Measurements from ENCODE around the gene TP73. TPM values are rescaled to one million over a fixed set of nuclear protein-coding genes. Genes with fewer than 3 reads are reported as not detected.

TP73 gene
- total and polyA plus RNA-seq, 2 donors (not counting 1 experiment from before 2014, with no cell fraction given): 1.2 to 2.4 TPM

- Histone ChIP-seq H3K27ac (ENCODE audit: low read length in 2 of 2) (peak overlapping the region; percentile 33 to 55), H3K4me3 (ENCODE audit: control extremely low read depth in 1 of 5, extremely low read depth in 1 of 5, insufficient read depth in 1 of 5, low read depth in 2 of 5, low read length in 4 of 5) (peak overlapping the region in 4 of 5 experiments; percentile 53 to 75 (median 68)), H3K9ac (ENCODE audit: low read length) (peak overlapping the region; percentile 74), H4K20me1 (ENCODE audit: control insufficient read depth, insufficient read depth, low read length, poor library complexity, severe bottlenecking) (no peaks in the 10 kb centered on the region), H3K27me3 (replicated peaks in 1 of 4; ENCODE audit: control extremely low read depth in 1 of 4, control insufficient read depth in 3 of 4, insufficient read depth in 4 of 4, low read length in 3 of 4) (no peaks in the 10 kb centered on the region), H2AFZ (ENCODE audit: insufficient read depth, low read depth, low read length, poor library complexity, severe bottlenecking) (peak overlapping the region; percentile 85), H3K4me2 (replicated peaks; ENCODE audit: low read depth, low read length, poor library complexity, severe bottlenecking) (peak overlapping the region; percentile 97), H3K4me1 (ENCODE audit: control insufficient read depth in 2 of 2, insufficient read depth in 2 of 2, low read length in 2 of 2) (peaks cover 19 to 33% of the 10 kb centered on the region in 2 donors), H3K9me3 (ENCODE audit: control extremely low read depth in 1 of 3, control insufficient read depth in 2 of 3, insufficient read depth in 1 of 3, low read length in 2 of 3) (no peaks in the 10 kb centered on the region), H3K79me2 (ENCODE audit: control insufficient read depth, insufficient read depth, low read length) (no peaks in the 10 kb centered on the region), H3K36me3 (replicated peaks in 1 of 2; ENCODE audit: control extremely low read depth in 1 of 2, control insufficient read depth in 1 of 2, extremely low read depth in 1 of 2, insufficient read depth in 2 of 2, low read length in 1 of 2) (no peaks in the 10 kb centered on the region)
- ChIA-PET POLR2A (no interaction called here), CTCF (interaction anchor here (1.2 kb wide), 1 partner anchor 48 kb away, joined by 4 read pairs; no protein-coding TSS in a partner anchor)
- intact Hi-C loops (cut with micrococcal nuclease): loop anchor here (1.0 to 2.0 kb wide), 5 partner anchors 24 to 241 kb away; partner anchors contain the start of genes CEP104, DFFB and LRRC47
- no peak overlapping the region for H3K27ac Mint-ChIP-seq
- ATAC-seq (ENCODE audit: low read depth): peak; percentile 89
- H3K4me1 Mint-ChIP-seq: peaks cover 23% of the 10 kb centered on the region
- DNase-seq: peak; percentile 91
- under 1% methylated on average over 43 of the region's 61 CpGs for WGBS (ENCODE audit: insufficient coverage)
- no peak for TF ChIP-seq CTCF (IDR thresholded peaks at IDR 0.05)
- TF ChIP-seq EZH2 (IDR thresholded peaks at IDR 0.05; ENCODE audit: borderline replicate concordance, insufficient read depth, low read depth, low read length, poor library complexity, severe bottlenecking): no peak
- peaks cover 6% of the 10 kb centered on the region for H3K27me3 Mint-ChIP-seq
- H3K9me3 Mint-ChIP-seq (ENCODE audit: insufficient read depth): no peaks in the 10 kb centered on the region
- H3K4me3 Mint-ChIP-seq: peak overlapping the region; percentile 84
These were observed 119.9 kb downstream of the TP73 start for GRCh38 chr1:3772027-3772714.

Data from B cell (primary cell).